DMS114 treated with DMSO at 0.1 percent for 48 hours (cell line): ENCODE data around the gene ZSCAN9.
A peak's percentile ranks its signal among the peaks of the same experiment; 100 is the strongest.

Source experiments
- DNase-seq: peaks from one replicate; lab custom pipeline; 2025; ENCODE audit not compliant: unreplicated experiment; lab: John Stamatoyannopoulos, UW

Gene ZSCAN9

DNA sequence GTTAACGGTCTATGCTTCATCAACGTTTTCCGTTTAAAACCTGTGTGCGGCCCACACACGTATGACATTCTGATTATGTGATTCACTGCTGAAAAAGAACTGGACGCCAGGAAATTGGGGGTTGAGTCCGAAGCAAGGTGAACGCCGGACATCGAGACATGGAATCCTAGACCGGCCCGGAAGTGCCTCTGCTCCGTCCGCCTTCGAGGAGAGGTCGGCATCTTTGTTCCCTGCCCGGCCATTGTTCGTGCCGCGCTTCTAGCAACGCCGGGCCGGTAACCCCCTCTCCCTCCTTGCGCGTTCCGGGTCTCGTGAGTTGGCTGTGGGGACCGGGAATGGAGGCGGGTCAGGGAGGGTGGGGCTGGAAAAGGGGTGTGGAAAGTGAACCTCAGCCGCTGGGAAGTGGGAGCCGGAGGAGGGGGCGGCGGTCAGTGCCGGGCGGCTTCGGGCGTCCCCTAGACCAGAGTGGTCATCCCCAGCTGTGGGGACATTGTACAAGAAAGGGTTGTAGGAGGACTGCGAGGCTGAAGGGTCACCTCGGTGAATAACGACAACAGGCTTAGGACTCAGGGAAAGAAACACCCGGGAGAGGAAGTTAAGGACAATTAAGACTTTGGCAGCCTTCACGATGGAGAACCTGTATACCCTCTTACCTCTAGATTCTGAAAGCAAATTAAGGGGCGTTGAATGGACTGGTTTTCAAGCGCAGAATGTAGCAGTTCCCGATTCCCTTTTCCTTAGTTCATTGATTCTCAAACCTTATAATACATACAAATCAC is at the start of gene ZSCAN9:
Gene ZSCAN9 (plus strand): TSS at position 220 of the 779 bp plus-strand sequence. CDS start 1,810 bp downstream, outside the sequence.
- peak; percentile 77 for DNase-seq

DNA sequence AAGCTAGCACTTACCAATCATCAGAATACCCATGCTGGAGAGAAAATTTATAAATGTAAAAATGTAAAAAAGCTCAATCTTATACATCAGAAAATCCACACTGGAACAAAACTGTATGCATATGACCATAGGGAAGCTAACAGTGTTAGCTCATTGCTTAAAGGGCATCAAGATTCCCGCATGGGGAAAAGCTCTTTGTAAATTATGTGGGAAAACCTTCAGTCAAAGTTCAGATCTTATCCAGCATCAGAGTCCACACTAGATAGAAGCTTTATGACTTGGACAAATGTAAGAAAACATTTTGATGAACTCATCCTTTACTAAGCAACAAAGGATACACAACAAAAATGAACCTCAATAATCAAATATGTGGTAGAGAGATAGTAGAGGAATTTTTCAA is 48.7 kb upstream of the ZSCAN9 start:
- DNase-seq = no peak

DNA sequence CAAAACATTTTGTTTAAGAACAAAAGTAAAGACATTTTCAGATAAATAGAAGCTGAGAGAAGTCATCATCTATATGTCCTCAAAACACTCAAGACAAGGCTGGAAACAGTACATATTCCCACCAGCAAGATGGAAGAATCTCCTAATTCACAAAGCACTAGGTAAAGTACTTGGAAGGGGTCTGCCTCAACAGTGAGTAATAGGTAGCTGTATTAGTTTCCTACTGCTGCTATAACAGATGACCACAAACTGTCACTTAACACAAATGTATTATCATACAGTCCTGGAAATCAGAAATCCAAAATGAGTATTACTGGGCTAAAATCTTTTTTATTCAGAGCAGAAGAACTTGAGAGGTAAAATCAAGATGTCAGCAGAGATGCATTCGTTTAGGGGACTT is 42.8 kb upstream of the ZSCAN9 start:
- no peak for DNase-seq

DNA sequence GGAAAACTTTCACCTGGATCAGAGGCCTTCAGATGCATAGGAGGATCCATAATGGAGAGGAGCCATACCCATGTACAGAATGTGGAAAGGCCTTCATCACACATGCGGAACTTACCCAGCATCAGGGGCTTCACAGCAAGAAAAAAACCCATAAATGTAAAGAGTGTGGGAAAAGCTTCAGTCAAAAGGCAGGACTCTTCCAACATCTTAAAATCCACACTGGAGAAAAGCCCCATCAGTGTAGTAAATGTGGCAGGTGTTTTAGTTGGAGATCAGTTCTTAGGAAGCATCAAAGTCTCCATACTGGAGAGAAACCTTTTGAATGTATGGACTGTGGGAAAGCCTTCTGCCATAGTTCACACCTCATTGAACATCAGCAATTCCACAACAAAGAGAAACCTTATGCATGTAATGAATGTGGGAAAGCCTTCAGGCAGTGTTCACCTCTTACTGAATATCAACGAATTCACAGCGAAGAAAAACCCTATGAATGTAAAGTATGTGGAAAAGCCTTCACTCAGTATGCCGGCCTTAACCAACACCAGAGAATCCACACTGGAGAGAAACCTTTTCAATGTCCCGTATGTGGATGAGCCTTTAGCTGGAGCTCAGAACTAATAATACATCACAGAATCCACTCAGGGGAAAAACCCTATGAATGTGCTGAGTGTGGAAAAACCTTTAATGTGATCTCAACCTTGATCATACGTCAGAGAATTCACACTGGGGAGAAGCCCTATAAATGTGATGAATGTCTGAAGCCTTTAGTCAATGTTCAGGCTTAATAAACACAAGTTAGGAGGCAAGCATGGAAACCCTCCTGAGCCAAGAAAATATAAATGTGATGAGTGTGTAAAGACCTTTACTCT is 36.7 kb upstream of the ZSCAN9 start:
- no peak for DNase-seq

DNA sequence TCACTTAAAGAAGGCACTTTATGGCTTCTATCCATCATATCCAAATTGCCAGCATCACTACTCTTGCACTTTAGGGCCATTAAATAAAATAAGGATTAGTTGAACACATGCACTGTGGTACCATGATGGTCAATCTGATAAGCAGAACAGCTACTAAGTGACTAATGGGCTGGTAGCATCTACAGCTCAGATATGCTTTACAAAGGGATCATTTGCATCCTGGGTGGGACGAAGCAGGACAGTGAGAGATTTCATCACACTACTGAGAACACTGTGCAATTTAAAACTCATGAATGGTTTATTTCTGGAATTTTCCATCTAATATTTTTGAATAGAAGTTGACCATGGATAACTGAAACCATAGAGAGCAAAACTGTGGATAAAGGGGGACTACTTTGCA is 25.1 kb upstream of the ZSCAN9 start:
- no peak for DNase-seq

DNA sequence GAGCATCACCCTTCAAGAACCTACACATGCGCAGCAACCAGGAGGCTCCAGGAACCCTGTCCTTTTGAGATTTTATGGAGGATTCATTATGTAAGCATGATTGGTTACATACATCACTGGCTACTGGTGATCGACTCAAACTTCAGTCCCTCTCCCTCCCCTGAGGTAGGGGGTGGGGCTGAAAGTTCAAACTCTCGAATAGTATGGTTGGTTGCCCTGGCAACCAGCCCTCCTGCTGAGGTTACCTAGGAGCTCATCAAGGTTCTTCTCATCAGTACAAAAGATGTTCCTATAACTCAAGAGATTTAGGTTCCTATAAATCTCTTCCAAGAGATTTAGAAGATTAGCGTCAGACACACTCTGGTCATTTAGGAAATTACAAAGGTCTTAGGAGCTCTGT is 21.9 kb upstream of the ZSCAN9 start:
- no peak for DNase-seq

DNA sequence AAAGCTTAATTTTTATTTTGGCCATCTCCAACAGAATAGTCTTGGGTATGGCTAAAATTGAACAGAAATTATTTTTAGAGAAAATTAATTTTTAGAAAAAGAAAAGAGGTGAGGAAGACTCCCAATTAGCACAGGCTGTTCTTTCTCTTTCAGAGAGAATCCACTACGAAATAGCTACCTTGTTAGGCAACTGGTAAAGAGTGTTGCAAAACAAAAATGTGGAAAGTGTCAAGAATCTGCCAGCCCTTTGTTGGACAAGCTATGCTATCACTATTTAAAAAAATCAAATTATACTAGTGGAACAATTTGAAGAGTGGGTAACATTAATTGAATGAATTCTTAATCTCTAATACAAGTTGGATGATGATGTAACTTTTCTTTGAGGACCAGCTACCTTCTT is 19.2 kb upstream of the ZSCAN9 start:
- DNase-seq = no peak

DNA sequence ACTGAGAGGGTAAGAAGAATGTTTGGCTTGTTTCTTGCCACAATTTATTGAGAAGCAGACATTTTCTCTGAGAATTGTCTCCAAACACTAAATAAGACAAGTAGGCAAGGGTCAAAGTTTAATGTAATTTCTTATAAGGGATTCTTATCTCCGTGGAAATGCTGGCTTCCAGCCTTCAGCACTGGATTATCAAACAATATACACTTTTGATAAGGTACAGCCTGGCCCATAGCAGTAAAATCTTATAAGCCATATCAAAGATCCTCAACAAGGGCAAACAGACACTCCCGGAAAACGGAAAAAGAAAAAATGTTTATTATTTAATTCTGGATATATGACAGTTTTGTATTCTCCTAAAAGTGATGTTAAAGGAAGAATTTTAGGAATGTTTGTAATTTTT is 18.5 kb upstream of the ZSCAN9 start:
- DNase-seq = no peak

DNA sequence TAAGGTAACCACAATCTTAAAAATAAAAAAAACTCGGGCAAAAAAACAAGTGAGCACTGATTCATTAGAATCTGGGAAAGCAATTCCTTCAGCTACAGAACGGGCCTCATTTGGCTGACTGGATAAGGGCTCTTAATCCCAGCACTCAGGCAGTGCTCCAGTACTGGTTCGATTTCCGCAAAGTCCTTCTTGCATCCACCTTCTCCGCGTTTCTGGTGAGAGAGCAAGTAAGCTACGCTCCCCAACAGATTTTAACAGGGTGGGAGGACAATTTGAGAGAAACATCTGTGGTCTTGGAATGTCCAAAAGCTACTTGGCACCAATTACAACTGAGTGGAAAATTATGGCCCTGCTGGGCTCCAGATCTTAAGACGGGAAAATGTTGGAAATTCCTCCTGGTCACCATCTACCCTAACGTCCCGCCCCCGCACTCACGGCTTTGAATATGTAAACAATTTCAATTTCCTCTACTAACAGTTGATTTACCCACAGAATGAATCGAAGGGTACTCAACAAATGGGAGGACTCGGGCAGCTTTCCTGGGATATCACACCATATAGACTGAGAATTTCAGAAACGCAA is 18.1 kb upstream of the ZSCAN9 start:
- DNase-seq = no peak

DNA sequence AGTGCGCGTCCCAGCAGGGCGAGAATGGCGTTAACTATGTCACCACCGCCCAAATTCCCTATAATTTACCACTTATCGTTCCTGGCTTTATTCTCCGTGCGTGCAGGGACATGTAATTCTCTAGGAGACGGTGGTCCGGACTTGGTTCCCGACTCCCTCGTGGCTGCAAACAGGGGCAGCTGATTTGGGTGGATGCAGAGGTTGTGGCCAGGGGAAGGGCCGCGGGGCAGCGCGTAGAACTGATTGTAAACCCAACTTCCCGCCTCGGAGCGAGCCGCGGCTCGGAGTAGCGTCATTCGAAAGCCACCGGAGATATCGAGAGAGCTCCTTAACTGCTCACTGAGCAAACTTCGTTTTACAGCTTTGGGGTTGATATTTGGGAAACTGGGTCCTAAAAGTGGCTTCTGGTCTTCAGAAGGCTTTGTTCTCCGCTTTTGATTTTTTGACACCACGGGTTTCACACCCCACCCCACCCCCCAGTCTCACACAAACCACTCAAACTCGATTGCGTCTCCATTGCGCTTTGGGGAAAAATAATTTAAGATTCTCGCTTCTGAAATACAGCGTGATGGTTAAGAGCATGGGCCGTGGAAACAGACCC is 17.5 kb upstream of the ZSCAN9 start:
- DNase-seq = peak; percentile 52

DNA sequence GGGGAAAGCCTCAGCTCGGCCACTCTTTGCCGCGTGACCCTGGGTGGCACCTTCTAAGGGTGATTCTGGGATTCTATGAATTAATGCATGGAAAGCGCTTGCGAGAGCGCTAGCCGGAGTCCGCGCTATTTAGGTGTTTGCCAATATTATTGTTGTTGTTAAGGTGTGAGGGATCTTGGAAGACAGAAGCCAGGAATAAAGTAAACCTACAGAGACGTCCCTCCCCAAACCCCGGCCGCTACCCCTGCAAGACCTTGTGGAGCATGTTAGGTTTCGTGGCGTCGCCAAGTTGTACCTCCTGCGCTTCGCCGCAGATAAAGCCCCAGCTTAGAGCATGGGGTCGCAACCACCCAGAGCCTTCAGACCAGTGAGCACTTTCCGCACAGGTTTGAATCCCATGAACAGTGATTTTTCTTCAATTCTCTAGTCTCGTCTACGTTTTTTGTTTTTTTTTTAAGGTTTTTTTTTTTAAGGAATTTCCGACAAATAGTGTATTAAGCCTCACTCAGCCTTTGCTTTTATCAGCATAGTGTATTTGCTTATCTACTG is 16.9 kb upstream of the ZSCAN9 start:
- peak; percentile 40 for DNase-seq

DNA sequence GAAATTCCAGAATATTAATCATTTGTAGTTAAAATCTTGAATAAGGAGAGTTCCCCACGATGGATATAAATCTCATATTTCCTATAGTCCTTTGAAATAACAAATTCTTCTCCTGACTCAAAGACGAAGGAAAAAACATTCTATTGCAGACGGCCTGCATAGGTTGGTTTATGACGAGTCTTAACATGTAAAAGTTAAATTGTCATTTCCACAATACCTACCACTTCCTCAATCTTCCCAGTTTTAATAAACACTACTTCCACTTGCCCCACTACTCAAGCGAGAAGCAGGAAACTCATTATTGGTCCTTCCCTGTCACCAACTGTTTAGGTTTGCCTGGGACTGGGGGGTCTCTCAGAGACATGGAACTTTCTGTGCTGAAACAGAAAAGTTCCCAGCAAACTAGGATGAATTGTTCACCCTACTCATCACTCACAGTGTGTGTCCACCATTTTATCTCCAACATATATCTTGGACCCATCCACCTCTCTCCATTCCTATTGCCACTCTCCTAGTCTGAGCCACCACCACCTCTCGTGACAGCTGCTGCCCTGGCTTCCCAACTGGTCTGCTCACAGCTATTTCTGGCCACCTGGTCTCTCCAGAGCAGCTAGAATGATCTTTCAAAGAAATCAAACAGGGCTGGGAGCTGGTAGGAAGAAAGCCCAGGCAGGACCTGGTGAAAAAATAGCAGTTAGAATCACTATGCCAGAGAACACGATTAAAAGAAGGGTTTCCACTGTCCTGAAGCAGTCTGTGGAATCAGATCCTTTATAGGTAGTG is 15.1 kb upstream of the ZSCAN9 start:
- DNase-seq = no peak

DNA sequence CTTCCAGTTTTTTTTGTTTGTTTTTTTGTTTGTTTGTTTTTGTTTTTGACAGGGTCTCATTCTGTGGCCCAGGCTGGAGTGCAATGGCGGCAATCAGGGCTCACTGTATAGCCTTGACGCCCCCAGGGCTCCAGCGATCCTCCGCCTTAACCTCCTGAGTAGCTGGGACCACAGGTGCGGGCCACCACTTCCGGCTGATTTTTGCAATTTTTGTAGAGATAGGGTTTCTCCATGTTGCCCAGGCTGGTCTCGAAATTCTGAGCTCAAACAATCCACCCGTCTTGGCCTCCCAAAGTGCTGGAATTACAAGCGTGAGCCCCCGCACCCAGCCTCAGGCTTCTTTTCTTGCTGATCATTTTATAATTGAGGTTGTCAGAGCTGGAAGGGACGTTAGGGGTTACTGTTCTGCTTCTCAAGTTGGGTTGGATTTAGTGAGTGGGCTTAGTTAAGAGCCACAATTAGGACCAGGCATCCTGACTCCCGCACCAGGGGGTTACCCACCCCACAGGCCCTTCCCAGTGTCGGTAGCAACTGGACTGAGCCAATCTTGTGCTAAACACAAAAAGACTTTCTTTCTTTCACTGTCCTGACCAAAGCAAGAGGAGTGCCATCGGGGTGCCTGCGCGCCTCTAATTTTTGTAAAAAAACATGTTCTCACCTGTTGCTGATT is 13.1 kb upstream of the ZSCAN9 start:
- DNase-seq = no peak

DNA sequence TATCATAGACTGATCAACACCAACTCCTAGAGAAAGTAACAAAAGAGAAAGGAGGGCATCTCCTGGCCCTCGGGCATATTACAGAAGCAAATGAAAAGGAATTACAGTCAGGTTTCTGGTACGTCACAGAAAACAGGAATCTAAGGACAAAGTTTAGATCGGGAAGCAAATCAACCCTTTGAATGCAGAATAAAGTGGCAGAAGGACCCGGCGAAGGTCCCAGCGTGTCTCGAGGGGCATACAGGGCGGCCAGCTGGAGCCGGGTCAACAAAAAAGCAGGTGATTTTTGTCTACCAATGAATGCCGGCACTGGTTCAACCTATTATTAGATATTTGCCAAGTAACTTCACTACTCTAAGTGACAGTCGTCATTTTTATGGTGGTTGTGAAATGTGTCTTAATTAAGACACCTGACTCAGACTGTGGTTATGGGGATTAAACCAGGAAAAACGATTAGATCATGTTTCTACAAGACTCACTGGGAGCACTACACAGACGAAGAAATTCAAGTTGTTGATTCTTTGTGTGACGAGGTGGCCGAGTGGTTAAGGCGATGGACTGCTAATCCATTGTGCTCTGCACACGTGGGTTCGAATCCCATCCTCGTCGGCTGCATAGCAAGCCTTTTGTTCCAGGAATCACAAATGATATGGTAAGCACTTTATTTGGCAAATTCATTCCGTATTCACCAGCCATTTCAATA is 12.4 kb upstream of the ZSCAN9 start:
- DNase-seq = peak; percentile 66

DNA sequence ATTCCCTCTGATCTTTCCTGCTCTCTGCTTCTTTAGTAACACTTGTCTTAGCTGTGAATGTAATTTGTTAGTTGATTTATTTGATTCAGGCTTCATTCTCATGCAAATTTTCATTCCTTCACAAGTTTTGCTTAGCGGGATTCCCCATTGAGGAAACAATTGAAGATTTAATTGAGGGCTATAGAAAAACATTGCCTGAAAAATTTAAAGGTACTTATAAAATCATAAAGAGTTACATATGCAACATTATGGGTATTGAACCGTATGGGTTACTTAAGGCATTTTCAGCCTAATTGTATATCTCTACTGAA is 11.9 kb upstream of the ZSCAN9 start:
- DNase-seq = no peak

DNA sequence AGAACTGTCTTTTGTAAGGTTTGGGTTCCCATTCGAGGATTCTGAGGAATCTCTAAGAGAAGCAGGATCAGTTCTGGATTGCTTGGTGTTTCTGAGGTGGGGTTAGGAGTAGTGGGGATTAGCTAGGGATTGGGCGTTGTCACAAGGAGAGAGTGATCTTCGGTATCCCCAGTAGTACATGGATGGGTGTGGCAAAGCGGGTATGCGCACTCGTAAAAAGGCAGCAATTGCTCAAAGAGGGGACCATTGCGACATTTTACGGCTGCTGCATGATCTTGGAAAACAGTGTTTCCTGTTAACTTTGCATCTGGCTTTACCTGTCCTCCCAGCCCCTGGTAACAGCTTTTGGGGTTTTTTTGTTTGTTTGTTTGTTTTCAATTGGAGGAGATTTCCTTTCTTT is 9.7 kb upstream of the ZSCAN9 start:
- no peak for DNase-seq

DNA sequence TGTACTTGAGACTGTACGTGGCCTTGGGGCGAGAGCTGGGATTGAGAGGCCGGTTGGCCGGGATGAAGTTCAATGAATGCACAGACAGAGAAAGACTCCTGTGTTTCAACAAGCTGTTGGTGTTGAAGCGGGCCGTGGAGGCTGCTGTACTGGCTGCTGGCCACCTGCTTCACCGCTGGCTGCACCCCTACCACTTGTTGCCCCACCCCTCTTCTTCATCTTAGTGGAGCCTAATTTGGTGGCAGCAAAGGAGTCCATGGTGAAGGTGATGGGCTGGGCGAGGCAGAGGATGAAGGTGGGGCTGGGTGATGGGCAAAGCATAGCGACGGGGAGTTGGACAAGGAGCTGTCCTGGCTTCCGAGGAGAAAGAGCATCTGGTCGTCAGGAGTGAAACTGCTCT is 7.2 kb upstream of the ZSCAN9 start:
- no peak for DNase-seq

DNA sequence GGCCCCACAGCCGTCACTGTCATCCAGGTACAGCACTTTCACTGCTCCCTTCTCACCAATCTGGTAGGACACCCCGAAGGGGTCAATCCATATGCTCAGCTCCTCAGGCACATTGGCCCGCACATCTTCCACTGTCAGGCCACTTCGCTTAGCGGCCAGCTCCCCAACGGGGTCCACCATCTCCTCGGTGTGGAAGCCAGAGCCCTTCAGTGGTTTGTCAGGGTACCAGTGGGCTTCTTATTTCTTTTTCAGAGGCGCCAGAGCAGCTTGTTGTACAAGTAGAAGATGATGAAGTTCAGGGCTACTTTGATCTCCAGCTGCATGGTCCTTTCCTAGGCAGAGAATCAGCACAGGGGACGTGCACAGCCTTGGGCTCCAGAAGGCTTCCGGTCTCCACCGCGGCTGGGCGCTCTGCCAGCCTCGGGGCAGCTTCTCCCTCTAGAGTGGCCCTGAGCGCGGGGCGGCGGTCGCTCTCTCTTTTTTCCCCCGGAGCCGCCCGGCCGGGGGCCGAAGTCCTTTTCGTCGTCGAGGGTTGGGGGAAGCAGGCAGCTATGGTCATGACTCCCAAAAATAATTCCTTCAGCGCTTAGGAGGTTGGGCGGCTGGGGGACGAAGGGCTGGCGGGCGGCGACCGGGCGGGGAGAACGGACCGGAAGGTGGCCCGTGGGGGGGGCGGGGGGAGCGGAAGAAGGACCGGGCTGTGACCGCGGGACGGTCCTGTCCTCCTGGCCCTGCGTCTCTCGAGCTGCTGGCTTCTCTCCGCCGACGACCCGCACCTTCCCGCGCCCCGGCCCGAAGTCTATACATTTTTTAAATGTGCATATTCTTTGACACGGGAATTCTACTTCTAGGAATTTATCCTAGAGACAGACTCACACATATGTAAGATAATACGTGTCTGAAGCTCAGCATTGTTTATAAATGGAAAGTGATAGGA is 6.5 kb upstream of the ZSCAN9 start:
- DNase-seq = peak; percentile 36
